HepG2 (cell line): ENCODE measurements around the gene CKM. TPM values are rescaled to one million over a fixed set of nuclear protein-coding genes. Genes with fewer than 3 reads are reported as not detected.

Experiments used
- ELF1 ChIP-seq: sonication (generic); formaldehyde crosslinking; IDR thresholded peaks from 2 replicates; pipeline ENCODE4 v1.4.0; 2020; ENCODE audit warnings: missing genetic modification reagents
- ELF3 ChIP-seq: IDR thresholded peaks from 2 replicates; pipeline ENCODE4 v1.6.1; 2016; ENCODE audit warnings: missing genetic modification reagents, missing compliant biosample characterization
- GLMP ChIP-seq: sonication (generic); formaldehyde crosslinking; IDR thresholded peaks from 2 replicates; pipeline ENCODE4 v1.9.0; 2021; ENCODE audit warnings: missing genetic modification reagents, mild to moderate bottlenecking, borderline replicate concordance
- GPN1 ChIP-seq: sonication (generic); formaldehyde crosslinking; IDR thresholded peaks from 2 replicates; pipeline ENCODE4 v1.5.1; 2020; ENCODE audit warnings: missing genetic modification reagents, borderline replicate concordance
- HOXA9 ChIP-seq: sonication (generic); formaldehyde crosslinking; IDR thresholded peaks from 2 replicates; pipeline ENCODE4 v1.8.1; 2022; ENCODE audit warnings: missing genetic modification reagents, mild to moderate bottlenecking, moderate library complexity, borderline replicate concordance
- KLF11 ChIP-seq: IDR thresholded peaks from 2 replicates; pipeline ENCODE4 v1.6.1; 2016; ENCODE audit warnings: missing compliant biosample characterization
- MAFG ChIP-seq: sonication (generic); formaldehyde crosslinking; IDR thresholded peaks from 2 replicates; pipeline ENCODE4 v1.5.1; 2020; ENCODE audit warnings: mild to moderate bottlenecking, missing genetic modification reagents
- NFE2L1 ChIP-seq: sonication (generic); formaldehyde crosslinking; IDR thresholded peaks from 2 replicates; pipeline ENCODE4 v1.4.0; 2020; ENCODE audit warnings: missing genetic modification reagents, mild to moderate bottlenecking, borderline replicate concordance
- PHB2 ChIP-seq: fragments of 450-650 bp; IDR thresholded peaks from 2 replicates; pipeline ENCODE4 v1.6.1; 2018; ENCODE audit not compliant: partially characterized antibody
- RBM39 ChIP-seq: fragments of 200-400 bp; formaldehyde crosslinking; IDR thresholded peaks from one replicate; pipeline ENCODE4 v1.6.1; 2018; ENCODE audit warnings: antibody characterized with exemption, mild to moderate bottlenecking, low read depth, low read length; ENCODE audit not compliant: poor library complexity, severe bottlenecking
- RERE ChIP-seq: IDR thresholded peaks from 2 replicates; pipeline ENCODE4 v1.6.1; 2016; ENCODE audit warnings: low read depth, missing genetic modification reagents, missing compliant biosample characterization
- REXO4 ChIP-seq: sonication (generic); formaldehyde crosslinking; IDR thresholded peaks from 2 replicates; pipeline ENCODE4 v1.8.0; 2022; ENCODE audit warnings: missing genetic modification reagents, mild to moderate bottlenecking, borderline replicate concordance
- SNRNP70 ChIP-seq: fragments of 200-400 bp; formaldehyde crosslinking; IDR thresholded peaks from 2 replicates; pipeline ENCODE4 v1.6.1; 2017; ENCODE audit warnings: mild to moderate bottlenecking, low read depth, low read length, moderate library complexity
- TP53 ChIP-seq: sonication (generic); formaldehyde crosslinking; conservative IDR thresholded peaks from 2 replicates; pipeline ENCODE4 v1.4.0; 2020; ENCODE audit warnings: missing genetic modification reagents
- ZFP62 ChIP-seq: sonication (generic); formaldehyde crosslinking; IDR thresholded peaks from 2 replicates; pipeline ENCODE4 v1.4.0; 2020; ENCODE audit warnings: missing genetic modification reagents
- ZNF10 ChIP-seq: sonication (generic); formaldehyde crosslinking; IDR thresholded peaks from 2 replicates; pipeline ENCODE4 v1.4.0; 2020; ENCODE audit warnings: mild to moderate bottlenecking, low read depth, missing genetic modification reagents, borderline replicate concordance
- ZNF34 ChIP-seq: sonication (generic); formaldehyde crosslinking; IDR thresholded peaks from 2 replicates; pipeline ENCODE4 v1.4.0; 2020; ENCODE audit warnings: mild to moderate bottlenecking, missing genetic modification reagents, borderline replicate concordance
- ZNF547 ChIP-seq: sonication (generic); formaldehyde crosslinking; IDR thresholded peaks from 2 replicates; pipeline ENCODE4 v1.5.1; 2020; ENCODE audit warnings: mild to moderate bottlenecking, missing genetic modification reagents
- ZNF580 ChIP-seq: IDR thresholded peaks from 2 replicates; pipeline ENCODE4 v1.6.1; 2016; ENCODE audit warnings: low read depth, borderline replicate concordance
- ZNF597 ChIP-seq: sonication (generic); formaldehyde crosslinking; IDR thresholded peaks from 2 replicates; pipeline ENCODE4 v1.5.0; 2020; ENCODE audit warnings: missing genetic modification reagents
- ZNF672 ChIP-seq: sonication (generic); formaldehyde crosslinking; IDR thresholded peaks from 2 replicates; pipeline ENCODE4 v1.8.1; 2022; ENCODE audit warnings: missing genetic modification reagents
- ZSCAN12 ChIP-seq: sonication (generic); formaldehyde crosslinking; IDR thresholded peaks from 2 replicates; pipeline ENCODE4 v1.9.0; 2021; ENCODE audit warnings: mild to moderate bottlenecking, missing genetic modification reagents
- ZZZ3 ChIP-seq: sonication (generic); formaldehyde crosslinking; IDR thresholded peaks from 2 replicates; pipeline ENCODE4 v1.4.0; 2020; ENCODE audit warnings: missing genetic modification reagents, mild to moderate bottlenecking, borderline replicate concordance
- polyA plus RNA-seq, 8 experiments: library from polyadenylated mRNA; depleted of rRNA in 3 of 8; stranded (reverse) in 7 of 8; unstranded in 1 of 8; fragments of >200 nt; fragmentation: Illumina TruSeq in 4 of 8; extraction: Trizol in 4 of 8; gene quantifications; 2 replicates each; pipeline versions ENCODE4 v1.2.1 to v1.2.3, GENCODE V29; 2011 to 2016; ENCODE audit warnings: low read depth in 4 of 8, missing spikeins in 1 of 8, mixed read lengths in 1 of 8; ENCODE audit not compliant: insufficient read depth in 1 of 8
- total RNA-seq, 5 experiments: library from RNA; depleted of rRNA; stranded (reverse); fragments of >200 nt; fragmentation: Illumina TruSeq; extraction: Trizol; gene quantifications; 2 replicates each; pipeline ENCODE4 v1.2.3, GENCODE V29; 2016; ENCODE audit warnings: low read depth in 1 of 5

CKM gene
- total and polyA plus RNA-seq, 2 of the 13 experiments (the other 11 are each of a cell fraction or from before 2014, with no cell fraction given), result 0.54 to 0.80 TPM

GRCh38 chr19:45370410-45371204 is 47.9 kb upstream of the CKM start, which contains the start of gene ERCC2 (continued):
- TF ChIP-seq ELF3 (CRISPR knock-in tag) (no peak), RERE (CRISPR knock-in tag) (no peak), ZFP62 (CRISPR knock-in tag) (no peak), RBM39 (no peak), GPN1 (no peak), ZNF10 (CRISPR knock-in tag) (no peak), KLF11 (CRISPR knock-in tag) (no peak), ZSCAN12 (no peak), TP53 (no peak), REXO4 (CRISPR knock-in tag) (no peak), ZNF34 (no peak), ZNF672 (CRISPR knock-in tag) (no peak), ELF1 (CRISPR knock-in tag) (peak; percentile 11; the same call in 1 of the 2 replicates), GLMP (CRISPR knock-in tag) (no peak), NFE2L1 (CRISPR knock-in tag) (no peak), MAFG (CRISPR knock-in tag) (no peak), ZNF580 (no peak), ZNF597 (CRISPR knock-in tag) (no peak), ZZZ3 (no peak), ZNF547 (CRISPR knock-in tag) (peak; percentile 17; the same call in 1 of the 2 replicates), PHB2 (no peak), HOXA9 (CRISPR knock-in tag) (no peak), SNRNP70 (no peak)
